Pericardium fibroblast (primary cell): ENCODE data around the gene TEX55. TPM values are rescaled to one million over a fixed set of nuclear protein-coding genes. Genes with fewer than 3 reads are reported as not detected.

ENCODE experiments used
- total RNA-seq: library from RNA; depleted of rRNA; stranded (reverse); fragments of >200 nt; gene quantifications from 2 replicates; pipeline ENCODE4 v1.2.3, GENCODE V29; 2015

TEX55 gene
- not detected in 2 replicates for total RNA-seq

DNA sequence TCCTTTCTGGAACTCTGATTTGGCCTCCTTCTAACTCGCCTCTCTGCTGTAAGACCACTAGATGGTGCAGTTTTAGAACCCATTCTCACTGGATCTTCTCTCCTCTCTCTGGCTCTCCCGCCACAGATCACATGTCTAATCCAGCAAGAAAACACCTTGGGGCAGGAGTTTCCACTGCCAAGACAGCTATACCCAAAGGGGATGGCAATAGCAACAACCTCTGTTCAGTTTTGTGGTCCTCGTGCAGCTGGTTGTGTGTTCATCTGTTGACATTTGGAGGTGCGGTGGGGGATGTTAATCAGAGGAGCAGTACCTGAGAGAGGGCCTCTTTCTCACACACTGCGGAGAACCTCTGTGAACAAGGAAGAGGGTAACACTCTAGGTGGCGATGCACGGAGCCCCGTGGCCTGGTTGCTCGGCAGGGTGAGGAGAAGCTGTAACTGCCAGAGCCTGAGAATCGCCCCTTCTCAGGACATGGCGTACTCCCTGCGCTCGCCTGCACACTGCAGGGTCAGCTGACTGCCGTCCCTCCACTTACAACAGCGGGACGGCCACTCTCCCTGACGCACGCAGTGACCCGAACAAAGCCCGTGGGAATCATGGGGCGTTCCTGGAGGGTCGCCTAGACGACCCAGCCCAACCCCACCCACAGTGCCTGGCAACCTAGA is at the start of gene TEX55:
TEX55 (plus strand) TSS at position 666 of the 668 bp plus-strand sequence. CDS start 25 bp downstream, outside the sequence.

DNA sequence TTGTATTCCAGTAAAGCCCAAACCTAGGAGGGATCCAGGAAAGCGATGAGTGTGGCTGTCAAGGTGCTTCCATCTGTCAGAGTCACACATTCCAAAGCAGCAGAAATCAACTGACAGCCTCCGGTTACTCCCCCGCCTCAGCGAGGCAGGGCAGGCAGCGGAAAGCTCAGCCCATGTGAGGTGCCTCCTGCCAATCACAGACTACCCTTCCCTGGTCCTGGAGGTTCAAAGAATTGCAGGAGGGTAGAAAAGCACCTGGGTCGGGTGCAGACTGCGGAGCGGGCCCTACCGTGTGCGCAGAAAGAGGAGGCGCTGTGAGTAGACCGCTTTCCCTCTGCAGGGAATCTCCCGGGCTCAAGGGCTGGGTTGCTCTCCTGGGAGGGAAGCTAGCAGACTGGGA is 27.4 kb downstream of the TEX55 start, which contains the start of gene UPK1B:
UPK1B (plus strand) TSS at position 274 of the 400 bp plus-strand sequence. CDS start 13,144 bp downstream, outside the sequence.

Other genes with a start within 250 kb of the TEX55 start
- not detected in 2 replicates for gene IGSF11, start 111.3 kb upstream of the TEX55 start, total RNA-seq
- gene UPK1B, start 27.4 kb downstream of the TEX55 start, total RNA-seq = 2.1 TPM in 1 of 2 replicates, not detected in the other
- 17.7 and 31.4 TPM in 2 replicates for gene B4GALT4, start 94.7 kb downstream of the TEX55 start, total RNA-seq
- gene ARHGAP31, start 148.2 kb downstream of the TEX55 start, total RNA-seq = 10.9 and 11.6 TPM in 2 replicates